ENCODE results near the gene DRG1. TPM values are rescaled to one million over a fixed set of nuclear protein-coding genes. Genes with fewer than 3 reads are reported as not detected.
"Not testable (repeated sequence)": the region's sequence is repeated elsewhere in the genome, so short reads cannot be mapped to it uniquely, and the experiment has no call there.

Gene DRG1, protein sequence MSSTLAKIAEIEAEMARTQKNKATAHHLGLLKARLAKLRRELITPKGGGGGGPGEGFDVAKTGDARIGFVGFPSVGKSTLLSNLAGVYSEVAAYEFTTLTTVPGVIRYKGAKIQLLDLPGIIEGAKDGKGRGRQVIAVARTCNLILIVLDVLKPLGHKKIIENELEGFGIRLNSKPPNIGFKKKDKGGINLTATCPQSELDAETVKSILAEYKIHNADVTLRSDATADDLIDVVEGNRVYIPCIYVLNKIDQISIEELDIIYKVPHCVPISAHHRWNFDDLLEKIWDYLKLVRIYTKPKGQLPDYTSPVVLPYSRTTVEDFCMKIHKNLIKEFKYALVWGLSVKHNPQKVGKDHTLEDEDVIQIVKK
- total RNA-seq = 113 and 125 TPM in 2 replicates

DNA sequence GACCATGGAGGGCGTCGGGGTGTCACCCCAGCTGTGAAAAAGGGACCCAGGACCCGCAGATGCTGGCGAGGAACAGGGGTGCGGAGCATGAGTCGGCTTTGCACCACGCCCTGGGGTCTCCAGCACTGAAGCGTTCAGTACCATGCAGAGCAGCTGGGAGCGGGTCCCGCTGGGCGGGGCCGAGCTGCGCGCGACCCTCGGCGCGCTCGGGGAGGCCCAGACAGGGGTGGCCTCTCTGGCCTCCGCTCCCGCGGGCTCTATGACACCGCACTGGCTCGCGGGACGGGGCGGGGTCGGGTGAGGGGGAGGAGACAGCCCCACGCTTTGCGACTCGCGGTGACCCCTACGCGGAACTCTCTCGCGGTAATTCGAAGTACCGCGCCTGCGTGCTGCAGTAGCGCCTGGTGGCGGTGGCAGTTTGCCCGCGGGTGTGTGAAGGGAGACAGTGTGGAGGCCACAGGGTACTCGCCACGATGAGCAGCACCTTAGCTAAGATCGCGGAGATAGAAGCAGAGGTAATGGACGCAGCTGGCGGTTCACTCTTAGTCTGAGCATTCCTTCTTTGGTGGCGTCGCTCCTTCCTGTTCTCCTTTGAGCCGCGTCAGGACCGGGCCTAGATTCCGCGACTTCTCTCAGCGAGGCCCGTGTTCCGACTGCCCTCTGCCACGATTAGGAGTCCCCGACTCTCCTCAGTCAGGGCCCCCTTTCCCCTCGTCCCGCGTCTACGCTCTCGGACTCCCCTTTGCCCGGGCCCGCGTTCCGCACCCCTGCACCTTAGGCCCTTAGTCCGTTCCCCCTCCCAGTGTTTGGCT is at the start of gene DRG1:
Gene DRG1 (plus strand): TSS at position 394 of the 812 bp plus-strand sequence. CDS start 80 bp downstream, at position 474.
- Mint-ChIP-seq H3K36me3 (ENCODE audit: low read depth) (peaks cover 25% of the 10 kb centered on the region), H3K4me3 (peak within 1 kb of the TSS; percentile 100), H3K4me1 (ENCODE audit: low read depth) (peaks cover 13% of the 10 kb centered on the region), H3K27me3 (ENCODE audit: insufficient read depth) (peaks cover 2% of the 10 kb centered on the region), H3K27ac (peak within 1 kb of the TSS; percentile 93), H3K9me3 (peaks cover 2% of the 10 kb centered on the region)
- peak; percentile 97 for DNase-seq (ENCODE audit: low spot score)
- intact Hi-C loops (cut with micrococcal nuclease) = loop anchor here (1.0 to 10.0 kb wide), 8 partner anchors 53 to 545 kb away; partner anchors contain the start of genes MORC2, PATZ1, PIK3IP1 and PISD

- intact Hi-C loops (cut with micrococcal nuclease) = loop anchor here (5.0 kb wide), 2 partner anchors 188 to 402 kb away; partner anchors contain the start of genes DEPDC5, PRR14L and RNF185
- Mint-ChIP-seq H3K4me3 (no peak overlapping the region), H3K4me1 (ENCODE audit: low read depth) (peaks cover 6% of the 10 kb centered on the region), H3K9me3 (no peaks in the 10 kb centered on the region), H3K27ac (no peak overlapping the region), H3K27me3 (ENCODE audit: insufficient read depth) (no peaks in the 10 kb centered on the region), H3K36me3 (ENCODE audit: low read depth) (peaks cover under 1% of the 10 kb centered on the region)
- no peak for DNase-seq (ENCODE audit: low spot score)
These were observed 49.4 kb upstream of the DRG1 start for GRCh38 chr22:31349960-31350359.

DNA sequence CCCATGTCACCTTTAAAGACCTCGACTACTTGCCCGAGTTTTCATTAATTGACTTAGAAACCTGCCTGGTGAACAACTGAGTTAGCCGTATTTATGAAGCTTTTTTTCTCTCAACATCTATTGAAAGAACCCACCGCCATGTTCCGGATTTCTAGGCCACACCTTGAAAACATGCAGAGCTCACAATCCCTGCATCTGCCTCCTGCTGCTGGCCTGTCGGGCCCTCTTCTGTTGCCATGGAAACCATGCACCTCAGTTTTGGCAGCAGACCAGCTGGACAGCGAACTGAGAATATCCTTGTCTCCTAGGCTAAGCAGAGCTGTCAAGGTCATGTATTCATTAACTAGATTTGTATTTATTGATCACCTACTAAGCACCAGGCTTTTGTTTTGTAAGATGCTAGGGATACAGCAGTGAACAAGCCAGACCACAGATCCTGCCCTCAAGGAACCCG is 49.0 kb upstream of the DRG1 start:
- no peaks in the 10 kb centered on the region for H3K9me3 Mint-ChIP-seq
- intact Hi-C loops (cut with micrococcal nuclease) = no loop called here
- no peak overlapping the region for H3K4me3 Mint-ChIP-seq
- no peak for DNase-seq (ENCODE audit: low spot score)
- no peaks in the 10 kb centered on the region for H3K36me3 Mint-ChIP-seq (ENCODE audit: low read depth)
- no peak overlapping the region for H3K27ac Mint-ChIP-seq
- no peaks in the 10 kb centered on the region for H3K27me3 Mint-ChIP-seq (ENCODE audit: insufficient read depth)
- H3K4me1 Mint-ChIP-seq (ENCODE audit: low read depth) = peaks cover 5% of the 10 kb centered on the region

GRCh38 chr22:31354515-31354914 is 44.9 kb upstream of the DRG1 start:
- DNase-seq (ENCODE audit: low spot score) = no peak
- no peak overlapping the region for H3K27ac Mint-ChIP-seq
- no peaks in the 10 kb centered on the region for H3K4me1 Mint-ChIP-seq (ENCODE audit: low read depth)
- H3K9me3 Mint-ChIP-seq = no peaks in the 10 kb centered on the region
- intact Hi-C loops (cut with micrococcal nuclease) = no loop called here
- no peaks in the 10 kb centered on the region for H3K36me3 Mint-ChIP-seq (ENCODE audit: low read depth)
- H3K4me3 Mint-ChIP-seq = no peak overlapping the region
- no peaks in the 10 kb centered on the region for H3K27me3 Mint-ChIP-seq (ENCODE audit: insufficient read depth)

GRCh38 chr22:31360029-31360428 is 39.4 kb upstream of the DRG1 start:
- intact Hi-C loops (cut with micrococcal nuclease) = no loop called here
- no peak overlapping the region for H3K4me3 Mint-ChIP-seq
- H3K36me3 Mint-ChIP-seq (ENCODE audit: low read depth) = no peaks in the 10 kb centered on the region
- no peaks in the 10 kb centered on the region for H3K27me3 Mint-ChIP-seq (ENCODE audit: insufficient read depth)
- DNase-seq (ENCODE audit: low spot score) = no peak
- H3K27ac Mint-ChIP-seq = no peak overlapping the region
- H3K4me1 Mint-ChIP-seq (ENCODE audit: low read depth) = no peaks in the 10 kb centered on the region
- no peaks in the 10 kb centered on the region for H3K9me3 Mint-ChIP-seq

- intact Hi-C loops (cut with micrococcal nuclease) = no loop called here
- Mint-ChIP-seq H3K36me3 (ENCODE audit: low read depth) (no peaks in the 10 kb centered on the region), H3K9me3 (no peaks in the 10 kb centered on the region), H3K4me1 (ENCODE audit: low read depth) (no peaks in the 10 kb centered on the region), H3K4me3 (no peak overlapping the region), H3K27me3 (ENCODE audit: insufficient read depth) (no peaks in the 10 kb centered on the region), H3K27ac (no peak overlapping the region)
- no peak for DNase-seq (ENCODE audit: low spot score)
These were observed 37.7 kb upstream of the DRG1 start for GRCh38 chr22:31361743-31362142.

- intact Hi-C loops (cut with micrococcal nuclease) = no loop called here
- H3K4me3 Mint-ChIP-seq = no peak overlapping the region
- H3K27ac Mint-ChIP-seq = no peak overlapping the region
- H3K4me1 Mint-ChIP-seq (ENCODE audit: low read depth) = peaks cover 5% of the 10 kb centered on the region
- H3K9me3 Mint-ChIP-seq = no peaks in the 10 kb centered on the region
- peaks cover 1% of the 10 kb centered on the region for H3K27me3 Mint-ChIP-seq (ENCODE audit: insufficient read depth)
- H3K36me3 Mint-ChIP-seq (ENCODE audit: low read depth) = no peaks in the 10 kb centered on the region
- no peak for DNase-seq (ENCODE audit: low spot score)
These were observed 35.4 kb upstream of the DRG1 start for GRCh38 chr22:31363885-31364465.

GRCh38 chr22:31367426-31367825 is 32.0 kb upstream of the DRG1 start:
- Mint-ChIP-seq H3K36me3 (ENCODE audit: low read depth) (no peaks in the 10 kb centered on the region), H3K4me1 (ENCODE audit: low read depth) (peaks cover 5% of the 10 kb centered on the region), H3K27me3 (ENCODE audit: insufficient read depth) (peaks cover 1% of the 10 kb centered on the region), H3K27ac (no peak overlapping the region), H3K9me3 (no peaks in the 10 kb centered on the region), H3K4me3 (no peak overlapping the region)
- no peak for DNase-seq (ENCODE audit: low spot score)
- intact Hi-C loops (cut with micrococcal nuclease) = no loop called here

GRCh38 chr22:31377612-31378011 is 21.8 kb upstream of the DRG1 start:
- no peak overlapping the region for H3K4me3 Mint-ChIP-seq
- peaks cover 7% of the 10 kb centered on the region for H3K4me1 Mint-ChIP-seq (ENCODE audit: low read depth)
- no peaks in the 10 kb centered on the region for H3K36me3 Mint-ChIP-seq (ENCODE audit: low read depth)
- intact Hi-C loops (cut with micrococcal nuclease) = no loop called here
- H3K27me3 Mint-ChIP-seq (ENCODE audit: insufficient read depth) = peaks cover 5% of the 10 kb centered on the region
- H3K27ac Mint-ChIP-seq = no peak overlapping the region
- no peaks in the 10 kb centered on the region for H3K9me3 Mint-ChIP-seq
- no peak for DNase-seq (ENCODE audit: low spot score)

- H3K9me3 Mint-ChIP-seq = no peaks in the 10 kb centered on the region
- H3K4me3 Mint-ChIP-seq = no peak overlapping the region
- intact Hi-C loops (cut with micrococcal nuclease) = no loop called here
- no peak for DNase-seq (ENCODE audit: low spot score)
- peaks cover 5% of the 10 kb centered on the region for H3K27me3 Mint-ChIP-seq (ENCODE audit: insufficient read depth)
- no peaks in the 10 kb centered on the region for H3K36me3 Mint-ChIP-seq (ENCODE audit: low read depth)
- H3K27ac Mint-ChIP-seq = no peak overlapping the region
- H3K4me1 Mint-ChIP-seq (ENCODE audit: low read depth) = peaks cover 7% of the 10 kb centered on the region
These were observed 21.3 kb upstream of the DRG1 start for GRCh38 chr22:31378123-31378522.

DNA sequence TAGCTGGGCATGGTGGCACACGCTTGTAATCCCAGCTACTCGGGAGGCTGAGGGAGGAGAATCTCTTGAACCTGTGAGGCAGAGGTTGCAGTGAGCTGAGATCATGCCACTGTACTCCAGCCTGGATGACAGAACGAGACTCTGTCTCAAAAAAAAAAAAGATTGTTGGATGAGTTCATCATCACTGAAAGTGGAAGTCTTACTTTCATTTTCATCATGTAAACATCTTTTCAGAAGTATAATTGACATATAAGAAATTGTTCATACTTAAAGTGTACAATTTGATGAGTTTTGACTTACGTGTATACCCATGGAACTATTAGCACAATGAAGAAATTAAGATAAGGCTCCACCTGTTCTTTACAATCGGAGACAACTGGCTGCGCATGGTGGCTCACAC is 20.8 kb upstream of the DRG1 start:
- H3K4me1 Mint-ChIP-seq (ENCODE audit: low read depth); H3K36me3 Mint-ChIP-seq (ENCODE audit: low read depth); H3K27ac Mint-ChIP-seq; H3K9me3 Mint-ChIP-seq; intact Hi-C loops (cut with micrococcal nuclease); DNase-seq (ENCODE audit: low spot score); H3K4me3 Mint-ChIP-seq; H3K27me3 Mint-ChIP-seq (ENCODE audit: insufficient read depth): not testable (repeated sequence)

GRCh38 chr22:31393893-31394292 is 5.5 kb upstream of the DRG1 start:
- H3K9me3 Mint-ChIP-seq = peaks cover 4% of the 10 kb centered on the region
- intact Hi-C loops (cut with micrococcal nuclease) = loop anchor here (10.0 kb wide), 1 partner anchor 429 kb away; the partner anchor contains the start of genes MORC2 and TUG1
- H3K4me1 Mint-ChIP-seq (ENCODE audit: low read depth) = no peaks in the 10 kb centered on the region
- DNase-seq (ENCODE audit: low spot score) = no peak
- no peak overlapping the region for H3K27ac Mint-ChIP-seq
- H3K36me3 Mint-ChIP-seq (ENCODE audit: low read depth) = no peaks in the 10 kb centered on the region
- no peak overlapping the region for H3K4me3 Mint-ChIP-seq
- H3K27me3 Mint-ChIP-seq (ENCODE audit: insufficient read depth) = peaks cover 10% of the 10 kb centered on the region
